Stimulated activated naive CD8-positive, alpha-beta T cell treated with anti-CD3 and anti-CD28 coated beads, Interleukin-15, Interleukin-2, amounts not matched to agents 100 U/mL and 50 U/mL, for 24 hours (primary cell): ENCODE results near the gene RAD52.

Experiments used
- ATAC-seq: fragments of 150-1000 bp; cut with Tn5 transposase; one replicate; pipeline ENCODE4 v1.10.0; 2021
- DNase-seq: peaks from one replicate; pipeline ENCODE4 v3.0.0; 2021

Gene RAD52

GRCh38 chr12:949453-950191 is at the start of gene RAD52:
TSS of gene RAD52 (minus strand) at chr12:949694. CDS start at chr12:933058, 16,636 bp downstream.
- DNase-seq (peak; percentile 98), ATAC-seq (peak; percentile 93)

GRCh38 chr12:998020-998874 is 48.8 kb upstream of the RAD52 start:
- ATAC-seq (peak; percentile 46), DNase-seq (no peak)

- ATAC-seq = no peak
These were observed 48.0 kb upstream of the RAD52 start for GRCh38 chr12:997505-997904.

GRCh38 chr12:996881-997280 is 47.4 kb upstream of the RAD52 start:
- ATAC-seq = no peak

More at GRCh38 chr12:997505-997904, 48.0 kb upstream of the RAD52 start:
- DNase-seq = no peak

GRCh38 chr12:992647-993046 is 43.2 kb upstream of the RAD52 start:
- no peak for DNase-seq
- no peak for ATAC-seq

More at GRCh38 chr12:996881-997280, 47.4 kb upstream of the RAD52 start:
- DNase-seq = no peak

GRCh38 chr12:991350-992333 is 42.1 kb upstream of the RAD52 start:
- ATAC-seq (peak; percentile 71), DNase-seq (no peak)

- ATAC-seq = peak; percentile 92
- DNase-seq = peak; percentile 91
These were observed 41.3 kb upstream of the RAD52 start, which contains the start of gene ERC1 for GRCh38 chr12:990661-991349. TSS of gene ERC1 (plus strand) at chr12:991223. CDS start at chr12:1027904, 36,681 bp downstream.

- peak; percentile 14 for ATAC-seq
These were observed 40.5 kb upstream of the RAD52 start for GRCh38 chr12:989751-990660.

GRCh38 chr12:989051-989450 is 39.6 kb upstream of the RAD52 start:
- DNase-seq (no peak), ATAC-seq (no peak)

More at GRCh38 chr12:989751-990660, 40.5 kb upstream of the RAD52 start:
- DNase-seq = peak; percentile 70

GRCh38 chr12:988646-989045 is 39.2 kb upstream of the RAD52 start:
- no peak for DNase-seq
- ATAC-seq = no peak

GRCh38 chr12:981961-982360 is 32.5 kb upstream of the RAD52 start:
- ATAC-seq = no peak
- no peak for DNase-seq

GRCh38 chr12:981176-981828 is 31.8 kb upstream of the RAD52 start:
- ATAC-seq (no peak), DNase-seq (no peak)

- DNase-seq (no peak), ATAC-seq (no peak)
These were observed 29.9 kb upstream of the RAD52 start for GRCh38 chr12:979349-979748.

GRCh38 chr12:977156-977555 is 27.7 kb upstream of the RAD52 start:
- no peak for ATAC-seq
- no peak for DNase-seq

- ATAC-seq = no peak
- no peak for DNase-seq
These were observed 27.1 kb upstream of the RAD52 start for GRCh38 chr12:976644-977043.

GRCh38 chr12:974271-974862 is 24.9 kb upstream of the RAD52 start:
- no peak for ATAC-seq
- no peak for DNase-seq

- no peak for ATAC-seq
- DNase-seq = no peak
These were observed 22.5 kb upstream of the RAD52 start for GRCh38 chr12:971991-972390.

- DNase-seq = no peak
- no peak for ATAC-seq
These were observed 20.3 kb upstream of the RAD52 start for GRCh38 chr12:969821-970220.

- ATAC-seq (no peak), DNase-seq (no peak)
These were observed 19.1 kb upstream of the RAD52 start for GRCh38 chr12:968545-968944.
